Caco-2 (cell line): Measurements from ENCODE around the gene CLSTN2. TPM values are rescaled to one million over a fixed set of nuclear protein-coding genes. Genes with fewer than 3 reads are reported as not detected.

Source experiments
- BruUV-seq: library from RNA; stranded (reverse); fragments of 400-500 nt; replicated peaks from 2 replicates; lab custom pipeline; 2021; lab: Mats Ljungman, UMichigan
- CTCF ChIA-PET: fragments of 300-600 bp; sonication (Branson Sonifier 250); formaldehyde crosslinking; loops from one replicate; lab custom pipeline; 2022; ENCODE audit warnings: antibody characterized with exemption; lab: Charles Lee
- POLR2A ChIA-PET: fragments of 300-600 bp; sonication (Branson Sonifier 250); formaldehyde crosslinking; loops from one replicate; lab custom pipeline; 2022; ENCODE audit warnings: antibody characterized with exemption; lab: Charles Lee
- DNase-seq, 2 experiments: peaks; one replicate each; pipeline versions ENCODE4 v3.0.0 to v3.0.0-alpha.2; 2020 to 2022
- H3K27me3 ChIP-seq: replicated peaks from 2 replicates; pipeline ENCODE4 v1.6.0; 2011; ENCODE audit warnings: low read length; ENCODE audit not compliant: control insufficient read depth, insufficient read depth
- H3K36me3 ChIP-seq: 2 replicates; pipeline ENCODE4 v1.5.1; 2011; ENCODE audit warnings: low read length; ENCODE audit not compliant: control insufficient read depth, insufficient read depth
- H3K4me1 ChIP-seq: fragments of 250-450 bp; sonication (Bioruptor Pico); 2 replicates; pipeline ENCODE4 v1.5.1; 2020; ENCODE audit warnings: mild to moderate bottlenecking
- H3K4me3 ChIP-seq: 2 replicates; pipeline ENCODE4 v1.5.1; 2011; ENCODE audit warnings: low read depth, mild to moderate bottlenecking, control low read depth, low read length
- H3K9me3 ChIP-seq: fragments of 250-450 bp; sonication (Bioruptor Pico); 2 replicates; pipeline ENCODE4 v1.5.1; 2020; ENCODE audit warnings: mild to moderate bottlenecking, moderate library complexity
- H3K27ac Mint-ChIP-seq: one replicate; pipeline ENCODE4 v1.8.0; 2022; ENCODE audit warnings: mixed read lengths; ENCODE audit not compliant: unreplicated experiment
- H3K27me3 Mint-ChIP-seq: one replicate; pipeline ENCODE4 v1.8.0; 2022; ENCODE audit warnings: mixed read lengths; ENCODE audit not compliant: insufficient read depth, unreplicated experiment
- H3K36me3 Mint-ChIP-seq: one replicate; pipeline ENCODE4 v1.8.0; 2022; ENCODE audit warnings: mild to moderate bottlenecking, mixed read lengths; ENCODE audit not compliant: insufficient read depth, unreplicated experiment
- H3K4me1 Mint-ChIP-seq: one replicate; pipeline ENCODE4 v1.8.0; 2022; ENCODE audit warnings: low read depth, mixed read lengths; ENCODE audit not compliant: unreplicated experiment
- H3K4me3 Mint-ChIP-seq: one replicate; pipeline ENCODE4 v1.8.0; 2022; ENCODE audit warnings: mild to moderate bottlenecking, moderate library complexity, mixed read lengths; ENCODE audit not compliant: unreplicated experiment
- H3K9me3 Mint-ChIP-seq: one replicate; pipeline ENCODE4 v1.8.0; 2022; ENCODE audit warnings: mixed read lengths; ENCODE audit not compliant: unreplicated experiment
- intact Hi-C: fragments of 100-400 bp; cut with micrococcal nuclease; formaldehyde crosslinking; loops from one replicate; pipeline ENCODE4 v1.10.0; 2022; ENCODE audit not compliant: unreplicated experiment
- total RNA-seq: library from RNA; stranded (reverse); gene quantifications from 2 replicates; pipeline ENCODE4 v1.2.3, GENCODE V29; 2022
- TF ChIP-seq, protein P1 (sequence below), 2 experiments: fragments of 200-600 bp in 1 of 2; IDR thresholded peaks; 1 replicate in 1 of 2; 2 replicates in 1 of 2; pipeline versions ENCODE4 v1.5.1 to v1.8.0; 2011 to 2022; ENCODE audit warnings: antibody characterized with exemption in 1 of 2, control low read depth in 1 of 2, inconsistent platforms in 1 of 2, low read depth in 1 of 2, low read length in 1 of 2, mild to moderate bottlenecking in 1 of 2, moderate library complexity in 1 of 2; ENCODE audit not compliant: insufficient read depth in 1 of 2, severe bottlenecking in 1 of 2, unreplicated experiment in 1 of 2

The CLSTN2 gene
- total RNA-seq, 1 experiment from 2014 or later, result 26.1 TPM

DNA sequence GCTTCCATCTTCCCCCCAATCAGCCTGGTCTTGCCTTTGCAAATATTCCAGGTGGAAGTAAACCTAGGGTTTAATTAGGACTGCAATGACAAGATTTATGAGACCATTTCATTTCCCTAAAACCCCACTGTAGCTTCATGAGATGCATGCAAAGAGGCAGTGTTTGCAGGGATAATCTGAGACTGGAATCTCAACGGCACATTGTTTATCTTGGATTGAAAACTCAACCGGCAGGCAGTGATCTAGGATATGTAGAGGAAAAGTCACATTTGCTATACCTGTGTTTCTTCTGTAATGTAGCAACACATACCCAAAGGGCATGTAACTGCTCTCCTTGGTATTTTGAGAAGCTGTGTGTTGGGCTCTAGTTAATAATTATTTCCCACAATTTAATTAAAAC is 18.7 kb upstream of the CLSTN2 start:
- intact Hi-C loops, result no loop called here
- Mint-ChIP-seq H3K27me3 (peaks cover 17% of the 10 kb centered on the region), H3K27ac (no peak overlapping the region), H3K9me3 (peaks cover 10% of the 10 kb centered on the region), H3K4me3 (no peak overlapping the region), H3K4me1 (no peaks in the 10 kb centered on the region), H3K36me3 (no peaks in the 10 kb centered on the region)
- ChIA-PET CTCF (no interaction called here), POLR2A (no interaction called here)
- BruUV-seq, result no TSS peak
- TF ChIP-seq, protein P1, sequence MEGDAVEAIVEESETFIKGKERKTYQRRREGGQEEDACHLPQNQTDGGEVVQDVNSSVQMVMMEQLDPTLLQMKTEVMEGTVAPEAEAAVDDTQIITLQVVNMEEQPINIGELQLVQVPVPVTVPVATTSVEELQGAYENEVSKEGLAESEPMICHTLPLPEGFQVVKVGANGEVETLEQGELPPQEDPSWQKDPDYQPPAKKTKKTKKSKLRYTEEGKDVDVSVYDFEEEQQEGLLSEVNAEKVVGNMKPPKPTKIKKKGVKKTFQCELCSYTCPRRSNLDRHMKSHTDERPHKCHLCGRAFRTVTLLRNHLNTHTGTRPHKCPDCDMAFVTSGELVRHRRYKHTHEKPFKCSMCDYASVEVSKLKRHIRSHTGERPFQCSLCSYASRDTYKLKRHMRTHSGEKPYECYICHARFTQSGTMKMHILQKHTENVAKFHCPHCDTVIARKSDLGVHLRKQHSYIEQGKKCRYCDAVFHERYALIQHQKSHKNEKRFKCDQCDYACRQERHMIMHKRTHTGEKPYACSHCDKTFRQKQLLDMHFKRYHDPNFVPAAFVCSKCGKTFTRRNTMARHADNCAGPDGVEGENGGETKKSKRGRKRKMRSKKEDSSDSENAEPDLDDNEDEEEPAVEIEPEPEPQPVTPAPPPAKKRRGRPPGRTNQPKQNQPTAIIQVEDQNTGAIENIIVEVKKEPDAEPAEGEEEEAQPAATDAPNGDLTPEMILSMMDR (IDR thresholded peaks at IDR 0.05; ENCODE audit: insufficient read depth in 1 of 2, low read depth in 1 of 2, low read length in 1 of 2, severe bottlenecking in 1 of 2, unreplicated experiment in 1 of 2), result no peak
- no peaks in the 10 kb centered on the region for H3K9me3 ChIP-seq
- no peaks in the 10 kb centered on the region for H3K36me3 ChIP-seq
- H3K4me3 ChIP-seq, result no peak overlapping the region
- DNase-seq, result no peak
- no peaks in the 10 kb centered on the region for H3K27me3 ChIP-seq
- H3K4me1 ChIP-seq, result no peaks in the 10 kb centered on the region

DNA sequence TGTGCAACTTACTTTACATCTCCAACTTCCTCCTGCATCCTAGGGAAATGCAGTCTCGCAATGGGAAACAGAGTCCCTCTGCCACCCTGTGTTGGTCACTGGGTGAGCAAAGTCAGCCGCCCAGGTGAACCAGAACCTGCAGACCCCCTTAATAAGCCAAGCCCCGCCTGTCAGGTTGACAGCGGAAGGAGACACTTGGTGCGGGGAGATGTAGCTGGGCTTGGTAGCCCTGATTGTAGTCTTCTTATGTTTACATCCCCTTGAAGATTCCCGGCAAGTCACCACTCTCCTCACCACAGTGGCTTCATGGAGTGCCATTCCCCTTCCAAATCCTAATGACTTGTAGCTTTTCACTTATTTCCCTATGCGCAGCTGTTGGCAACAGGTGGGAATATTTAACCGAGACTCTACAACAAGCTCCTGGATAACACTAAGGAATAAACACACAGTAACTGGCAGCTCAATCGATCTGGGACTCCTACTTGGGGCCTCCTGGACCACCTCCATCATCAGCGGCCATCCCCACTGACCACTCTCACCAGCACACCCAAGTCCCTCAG is 17.7 kb upstream of the CLSTN2 start:
- BruUV-seq, result no TSS peak
- Histone ChIP-seq H3K27me3 (no peaks in the 10 kb centered on the region), H3K9me3 (no peaks in the 10 kb centered on the region), H3K4me3 (no peak overlapping the region), H3K4me1 (no peaks in the 10 kb centered on the region), H3K36me3 (no peaks in the 10 kb centered on the region)
- no peaks in the 10 kb centered on the region for H3K4me1 Mint-ChIP-seq
- POLR2A ChIA-PET, result no interaction called here
- no peak overlapping the region for H3K27ac Mint-ChIP-seq
- TF ChIP-seq, protein P1 (IDR thresholded peaks at IDR 0.05; ENCODE audit: insufficient read depth in 1 of 2, low read depth in 1 of 2, low read length in 1 of 2, severe bottlenecking in 1 of 2, unreplicated experiment in 1 of 2), result no peak
- peaks cover 8% of the 10 kb centered on the region for H3K9me3 Mint-ChIP-seq
- CTCF ChIA-PET, result no interaction called here
- peaks cover 22% of the 10 kb centered on the region for H3K27me3 Mint-ChIP-seq
- DNase-seq, result no peak
- intact Hi-C loops, result no loop called here
- H3K36me3 Mint-ChIP-seq, result no peaks in the 10 kb centered on the region
- no peak overlapping the region for H3K4me3 Mint-ChIP-seq

DNA sequence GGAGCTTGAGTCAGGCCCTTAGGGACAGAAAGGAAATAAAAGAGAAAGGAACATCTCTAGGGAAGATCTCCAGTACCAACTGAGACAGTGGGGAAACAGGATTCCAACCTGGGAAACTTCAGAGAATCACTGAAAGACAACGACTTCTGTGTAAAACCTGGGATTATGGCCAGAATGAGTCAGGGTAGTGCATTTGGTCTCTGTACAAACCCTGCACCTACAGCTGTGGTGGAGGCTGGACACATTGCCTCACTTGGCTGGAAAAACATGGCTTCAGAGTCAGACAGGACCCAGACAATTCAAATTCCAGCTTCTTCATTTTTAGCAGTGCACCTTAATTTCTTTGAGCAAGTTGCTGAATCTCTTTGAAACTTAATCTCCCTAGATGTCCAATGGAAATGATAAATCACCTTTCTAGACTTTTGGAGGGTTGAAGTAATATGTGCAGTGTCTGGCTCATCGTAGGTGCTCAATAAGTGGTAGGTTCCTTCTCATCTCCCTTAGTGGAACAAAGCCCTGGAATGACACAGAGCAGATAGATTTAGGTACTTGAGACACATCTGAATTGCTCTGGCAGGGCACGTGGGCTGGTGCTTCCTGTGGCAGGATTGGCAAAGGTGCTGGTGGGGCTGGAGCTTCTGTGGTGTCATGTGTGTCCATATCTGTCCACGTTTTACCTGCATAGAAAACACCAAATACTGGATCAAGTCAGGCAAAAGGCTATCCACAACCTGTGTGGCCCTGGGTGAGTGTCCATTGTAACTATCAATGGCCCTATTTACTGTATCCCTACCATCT is 6.1 kb upstream of the CLSTN2 start:
- Histone ChIP-seq H3K9me3 (no peaks in the 10 kb centered on the region), H3K36me3 (no peaks in the 10 kb centered on the region), H3K4me3 (no peak overlapping the region), H3K4me1 (no peaks in the 10 kb centered on the region), H3K27me3 (no peaks in the 10 kb centered on the region)
- H3K36me3 Mint-ChIP-seq, result no peaks in the 10 kb centered on the region
- no TSS peak for BruUV-seq
- no peak overlapping the region for H3K27ac Mint-ChIP-seq
- no peak overlapping the region for H3K4me3 Mint-ChIP-seq
- TF ChIP-seq, protein P1 (IDR thresholded peaks at IDR 0.05; ENCODE audit: insufficient read depth in 1 of 2, low read depth in 1 of 2, low read length in 1 of 2, severe bottlenecking in 1 of 2, unreplicated experiment in 1 of 2), result no peak
- peaks cover 10% of the 10 kb centered on the region for H3K27me3 Mint-ChIP-seq
- no peaks in the 10 kb centered on the region for H3K4me1 Mint-ChIP-seq
- ChIA-PET POLR2A (no interaction called here), CTCF (no interaction called here)
- no peaks in the 10 kb centered on the region for H3K9me3 Mint-ChIP-seq
- intact Hi-C loops, result no loop called here
- no peak for DNase-seq
